RWPE2 (cell line): ENCODE results near the gene ACD.
A peak's percentile ranks its signal among the peaks of the same experiment; 100 is the strongest.

Experiments used
- ATAC-seq: fragments of 200-7000 bp; cut with Tn5 transposase; 3 replicates; pipeline ENCODE4 v1.9.1; 2021; ENCODE audit warnings: low read depth
- DNase-seq: peaks from one replicate; pipeline ENCODE4 v3.0.0-alpha.2; 2020; ENCODE audit warnings: low spot score
- H3K27ac ChIP-seq: fragments of 450-650 bp; 2 replicates; pipeline ENCODE4 v1.5.1; 2017; ENCODE audit warnings: mild to moderate bottlenecking; ENCODE audit not compliant: poor library complexity, severe bottlenecking
- H3K27me3 ChIP-seq: fragments of 250-450 bp; sonication (Bioruptor Pico); 2 replicates; pipeline ENCODE4 v1.5.1; 2021; ENCODE audit warnings: mild to moderate bottlenecking, moderate library complexity; ENCODE audit not compliant: insufficient read depth, poor library complexity, severe bottlenecking
- H3K36me3 ChIP-seq: fragments of 250-450 bp; sonication (Bioruptor Pico); 2 replicates; pipeline ENCODE4 v1.5.1; 2020; ENCODE audit warnings: low read depth, mild to moderate bottlenecking, moderate library complexity
- H3K4me1 ChIP-seq: fragments of 250-450 bp; sonication (Bioruptor Pico); 2 replicates; pipeline ENCODE4 v1.5.1; 2021; ENCODE audit warnings: mild to moderate bottlenecking, moderate library complexity; ENCODE audit not compliant: insufficient read depth, poor library complexity, severe bottlenecking
- H3K4me3 ChIP-seq: fragments of 250-450 bp; sonication (Bioruptor Pico); 2 replicates; pipeline ENCODE4 v1.5.1; 2021; ENCODE audit warnings: mild to moderate bottlenecking, moderate library complexity; ENCODE audit not compliant: severe bottlenecking
- H3K9me3 ChIP-seq: fragments of 250-450 bp; sonication (Bioruptor Pico); 2 replicates; pipeline ENCODE4 v1.5.1; 2021; ENCODE audit warnings: mild to moderate bottlenecking, moderate library complexity; ENCODE audit not compliant: severe bottlenecking
- CTCF ChIP-seq: fragments of 450-650 bp; IDR thresholded peaks from one replicate; pipeline ENCODE4 v1.5.1; 2017; ENCODE audit warnings: mild to moderate bottlenecking, moderate library complexity; ENCODE audit not compliant: poor library complexity, severe bottlenecking

ACD gene

GRCh38 chr16:67676516-67676915, 16.5 kb upstream of the ACD start:
- Histone ChIP-seq H3K4me3 (no peak overlapping the region), H3K36me3 (peaks cover 3% of the 10 kb centered on the region; the same call in 1 of the 2 replicates), H3K4me1 (peaks cover 5% of the 10 kb centered on the region), H3K27me3 (no peaks in the 10 kb centered on the region), H3K27ac (no peak overlapping the region), H3K9me3 (no peaks in the 10 kb centered on the region)
- DNase-seq: no peak
- no peak for TF ChIP-seq CTCF
- peak; percentile 15; the same call in 2 of the 3 replicates for ATAC-seq

- DNase-seq (no peak), ATAC-seq (no peak)
- Histone ChIP-seq H3K4me1 (peaks cover 5% of the 10 kb centered on the region), H3K36me3 (peaks cover 3% of the 10 kb centered on the region; the same call in 1 of the 2 replicates), H3K9me3 (no peaks in the 10 kb centered on the region), H3K27ac (no peak overlapping the region), H3K4me3 (no peak overlapping the region), H3K27me3 (no peaks in the 10 kb centered on the region)
- TF ChIP-seq CTCF: no peak
Observed at GRCh38 chr16:67675999-67676398, 15.9 kb upstream of the ACD start.

GRCh38 chr16:67675579-67675935, 15.5 kb upstream of the ACD start:
- no peak for ATAC-seq

GRCh38 chr16:67674851-67675578, 15.0 kb upstream of the ACD start:
- TF ChIP-seq CTCF: no peak
- no peak for ATAC-seq
- no peaks in the 10 kb centered on the region for H3K27me3 ChIP-seq

More at GRCh38 chr16:67675579-67675935, 15.5 kb upstream of the ACD start:
- no peak for TF ChIP-seq CTCF
- Histone ChIP-seq H3K9me3 (no peaks in the 10 kb centered on the region), H3K27me3 (no peaks in the 10 kb centered on the region), H3K36me3 (no peaks in the 10 kb centered on the region; the same call in 1 of the 2 replicates), H3K4me1 (peaks cover 5% of the 10 kb centered on the region), H3K27ac (no peak overlapping the region), H3K4me3 (no peak overlapping the region)
- no peak for DNase-seq

More at GRCh38 chr16:67674851-67675578, 15.0 kb upstream of the ACD start:
- Histone ChIP-seq H3K36me3 (no peaks in the 10 kb centered on the region; the same call in 1 of the 2 replicates), H3K27ac (no peak overlapping the region), H3K4me3 (no peak overlapping the region), H3K9me3 (no peaks in the 10 kb centered on the region), H3K4me1 (peaks cover 5% of the 10 kb centered on the region)
- DNase-seq: no peak
